ENCODE measurements around the gene CERCAM. TPM values are rescaled to one million over a fixed set of nuclear protein-coding genes. Genes with fewer than 3 reads are reported as not detected.

CERCAM gene
- 1 to 10 TPM in 1 of 5 experiments, under 1 TPM in 4; 0.19 to 2.2 (median 0.77) TPM for total RNA-seq
- under 1 TPM; 0.15 to 0.54 TPM for polyA plus RNA-seq
- 0.40 reads per million for total RNA-seq

GRCh38 chr9:128420651-128421481 is at the start of gene CERCAM:
Gene CERCAM, plus strand, starts transcription at chr9:128420857. Its CDS starts 21 bp downstream, at chr9:128420878.
- peaks cover 8 to 9% of the 10 kb centered on the region in 2 donors for H3K4me1 ChIP-seq (ENCODE audit: control insufficient read depth in 2 of 2, insufficient read depth in 2 of 2, low read length in 2 of 2)
- peaks cover 5 to 7% of the 10 kb centered on the region in 2 donors for H3K27me3 ChIP-seq (ENCODE audit: control insufficient read depth in 2 of 2, insufficient read depth in 2 of 2, low read length in 2 of 2)
- Mint-ChIP-seq H3K9me3 (peaks cover 0 to 3% (median 0%) of the 10 kb centered on the region in 11 donors), H3K27me3 (peaks cover 9 to 50% (median 18%) of the 10 kb centered on the region in 5 donors), H3K4me3 (peak within 1 kb of the TSS; percentile 70 to 88 (median 81)), H3K36me3 (no peaks in the 10 kb centered on the region), H3K4me1 (peaks cover 5 to 13% (median 11%) of the 10 kb centered on the region in 7 donors), H3K27ac (no peak within 1 kb of the TSS)
- ATAC-seq (peak; percentile 86), DNase-seq (peak in 7 of 9 donors; percentile 14 to 61 (median 20))
- ChIA-PET CTCF (interaction anchor here (1.2 to 4.3 kb wide), 3 partner anchors 59 to 226 kb away, joined by 4 to 23 read pairs (median 5); no protein-coding TSS in a partner anchor), POLR2A (interaction anchor here (0.8 to 1.0 kb wide), 2 partner anchors 35 to 132 kb away, joined by 3 read pairs; partner anchors contain the start of gene ODF2)
- no peak within 1 kb of the TSS for H3K27ac ChIP-seq (ENCODE audit: low read depth, low read length)
- intact Hi-C loops (cut with micrococcal nuclease): loop anchor here (1.0 to 2.0 kb wide), 4 partner anchors 35 to 59 kb away; partner anchors contain the start of genes URM1 (in 2 of the 2) and ODF2 (in 1 of the 2)
- peak within 1 kb of the TSS; percentile 58 for H3K4me3 ChIP-seq (ENCODE audit: low read length)
- H3K36me3 ChIP-seq (ENCODE audit: control insufficient read depth in 2 of 3, insufficient read depth in 3 of 3, low read length in 3 of 3): no peaks in the 10 kb centered on the region
- H3K9me3 ChIP-seq (ENCODE audit: control insufficient read depth in 2 of 3, low read length in 3 of 3): no peaks in the 10 kb centered on the region

- peaks cover 0 to 2% (median 0%) of the 10 kb centered on the region in 11 donors for H3K9me3 Mint-ChIP-seq
- Histone ChIP-seq H3K27me3 (ENCODE audit: control insufficient read depth in 2 of 2, insufficient read depth in 2 of 2, low read length in 2 of 2) (no peaks in the 10 kb centered on the region), H3K4me3 (ENCODE audit: low read length) (peak overlapping the region; percentile 92), H3K27ac (ENCODE audit: low read depth, low read length) (peak overlapping the region; percentile 94), H3K9me3 (ENCODE audit: control insufficient read depth in 2 of 3, low read length in 3 of 3) (no peaks in the 10 kb centered on the region), H3K36me3 (ENCODE audit: control insufficient read depth in 2 of 3, insufficient read depth in 3 of 3, low read length in 3 of 3) (peaks cover 0 to 28% (median 0%) of the 10 kb centered on the region in 3 experiments), H3K4me1 (ENCODE audit: control insufficient read depth in 2 of 2, insufficient read depth in 2 of 2, low read length in 2 of 2) (peaks cover 17% of the 10 kb centered on the region in 2 donors)
- ChIA-PET CTCF (interaction anchor here (0.6 to 2.9 kb wide), 4 partner anchors 9 to 161 kb away, joined by 3 to 19 read pairs (median 5); no protein-coding TSS in a partner anchor), POLR2A (interaction anchor here (0.6 to 2.7 kb wide), 9 partner anchors 10 to 657 kb away, joined by 3 to 28 read pairs (median 4); partner anchors contain the start of genes GOLGA2, SH3GLB2, SWI5 and ZER1)
- ATAC-seq: no peak
- peak overlapping the region; percentile 94 to 99 (median 98) for H3K27ac Mint-ChIP-seq
- peak overlapping the region; percentile 86 to 99 (median 96) for H3K4me3 Mint-ChIP-seq
- peaks cover 0 to 11% (median 9%) of the 10 kb centered on the region in 5 donors for H3K36me3 Mint-ChIP-seq
- H3K4me1 Mint-ChIP-seq: peaks cover 18 to 41% (median 36%) of the 10 kb centered on the region in 7 donors
- no peak for DNase-seq
- intact Hi-C loops (cut with micrococcal nuclease): loop anchor here (1.0 to 5.0 kb wide), 19 partner anchors 9 to 1431 kb away; partner anchors contain the start of genes CERCAM (in 2 of the 2), COQ4 (in 2 of the 2), GOLGA2 (in 2 of the 2) and ODF2 (in 2 of the 2)
- H3K27me3 Mint-ChIP-seq: no peaks in the 10 kb centered on the region
Measured at GRCh38 chr9:128371630-128372117, 49.0 kb upstream of the CERCAM start.

GRCh38 chr9:128372188-128372641 is 48.4 kb upstream of the CERCAM start:
- no peaks in the 10 kb centered on the region for H3K27me3 ChIP-seq (ENCODE audit: control insufficient read depth in 2 of 2, insufficient read depth in 2 of 2, low read length in 2 of 2)
- peaks cover 18 to 41% (median 36%) of the 10 kb centered on the region in 7 donors for H3K4me1 Mint-ChIP-seq
- H3K27me3 Mint-ChIP-seq: no peaks in the 10 kb centered on the region
- no peak for DNase-seq
- H3K36me3 Mint-ChIP-seq: peaks cover 0 to 11% (median 9%) of the 10 kb centered on the region in 5 donors
- peaks cover 0 to 28% (median 0%) of the 10 kb centered on the region in 3 experiments for H3K36me3 ChIP-seq (ENCODE audit: control insufficient read depth in 2 of 3, insufficient read depth in 3 of 3, low read length in 3 of 3)
- peaks cover 17% of the 10 kb centered on the region in 2 donors for H3K4me1 ChIP-seq (ENCODE audit: control insufficient read depth in 2 of 2, insufficient read depth in 2 of 2, low read length in 2 of 2)
- peak overlapping the region; percentile 86 to 99 (median 96) for H3K4me3 Mint-ChIP-seq
- ChIA-PET POLR2A (interaction anchor here (1.4 to 2.7 kb wide), 4 partner anchors 11 to 399 kb away, joined by 3 to 28 read pairs (median 5); partner anchors contain the start of genes GOLGA2, SWI5 and ZER1), CTCF (interaction anchor here (1.5 to 2.9 kb wide), 2 partner anchors 10 to 31 kb away, joined by 6 to 19 read pairs; no protein-coding TSS in a partner anchor)
- H3K27ac Mint-ChIP-seq: peak overlapping the region; percentile 94 to 99 (median 98)
- no peaks in the 10 kb centered on the region for H3K9me3 ChIP-seq (ENCODE audit: control insufficient read depth in 2 of 3, low read length in 3 of 3)
- intact Hi-C loops (cut with micrococcal nuclease): loop anchor here in 1 of 2 donors (5.0 kb wide), 1 partner anchor 130 kb away; the partner anchor contains the start of gene GLE1
- peaks cover 0 to 2% (median 0%) of the 10 kb centered on the region in 11 donors for H3K9me3 Mint-ChIP-seq
- peak overlapping the region; percentile 92 for H3K4me3 ChIP-seq (ENCODE audit: low read length)
- no peak for ATAC-seq
- H3K27ac ChIP-seq (ENCODE audit: low read depth, low read length): peak overlapping the region; percentile 94

- peaks cover 0 to 2% (median 0%) of the 10 kb centered on the region in 11 donors for H3K9me3 Mint-ChIP-seq
- H3K27ac Mint-ChIP-seq: peak overlapping the region in 7 of 9 donors; percentile 80 to 98 (median 96)
- Histone ChIP-seq H3K9me3 (ENCODE audit: control insufficient read depth in 2 of 3, low read length in 3 of 3) (no peaks in the 10 kb centered on the region), H3K36me3 (ENCODE audit: control insufficient read depth in 2 of 3, insufficient read depth in 3 of 3, low read length in 3 of 3) (peaks cover 0 to 30% (median 0%) of the 10 kb centered on the region in 3 experiments), H3K27ac (ENCODE audit: low read depth, low read length) (no peak overlapping the region), H3K4me1 (ENCODE audit: control insufficient read depth in 2 of 2, insufficient read depth in 2 of 2, low read length in 2 of 2) (peaks cover 17% of the 10 kb centered on the region in 2 donors), H3K27me3 (ENCODE audit: control insufficient read depth in 2 of 2, insufficient read depth in 2 of 2, low read length in 2 of 2) (no peaks in the 10 kb centered on the region), H3K4me3 (ENCODE audit: low read length) (no peak overlapping the region)
- H3K27me3 Mint-ChIP-seq: no peaks in the 10 kb centered on the region
- intact Hi-C loops (cut with micrococcal nuclease): loop anchor here in 1 of 2 donors (5.0 kb wide), 1 partner anchor 130 kb away; the partner anchor contains the start of gene GLE1
- peak overlapping the region; percentile 86 to 99 (median 96) for H3K4me3 Mint-ChIP-seq
- CTCF ChIA-PET: interaction anchor here (0.6 to 2.9 kb wide), 3 partner anchors 9 to 68 kb away, joined by 3 to 19 read pairs (median 5); no protein-coding TSS in a partner anchor
- no peak for DNase-seq
- peaks cover 18 to 41% (median 36%) of the 10 kb centered on the region in 7 donors for H3K4me1 Mint-ChIP-seq
- H3K36me3 Mint-ChIP-seq: peaks cover 0 to 13% (median 9%) of the 10 kb centered on the region in 5 donors
- POLR2A ChIA-PET: interaction anchor here (0.6 to 2.7 kb wide), 2 partner anchors 11 to 22 kb away, joined by 3 to 28 read pairs; no protein-coding TSS in a partner anchor
- no peak for ATAC-seq
Measured at GRCh38 chr9:128372784-128373183, 47.9 kb upstream of the CERCAM start.

GRCh38 chr9:128374221-128374675 is 46.4 kb upstream of the CERCAM start:
- ChIA-PET POLR2A (interaction anchor here (0.6 kb wide), 1 partner anchor 183 kb away, joined by 3 read pairs; no protein-coding TSS in a partner anchor), CTCF (no interaction called here)
- peaks cover 18 to 41% (median 36%) of the 10 kb centered on the region in 7 donors for H3K4me1 Mint-ChIP-seq
- H3K36me3 Mint-ChIP-seq: peaks cover 0 to 23% (median 11%) of the 10 kb centered on the region in 5 donors
- ATAC-seq (no peak), DNase-seq (no peak)
- H3K27ac Mint-ChIP-seq: no peak overlapping the region
- Histone ChIP-seq H3K4me3 (ENCODE audit: low read length) (no peak overlapping the region), H3K36me3 (ENCODE audit: control insufficient read depth in 2 of 3, insufficient read depth in 3 of 3, low read length in 3 of 3) (peaks cover 0 to 43% (median 0%) of the 10 kb centered on the region in 3 experiments), H3K4me1 (ENCODE audit: control insufficient read depth in 2 of 2, insufficient read depth in 2 of 2, low read length in 2 of 2) (peaks cover 17% of the 10 kb centered on the region in 2 donors), H3K9me3 (ENCODE audit: control insufficient read depth in 2 of 3, low read length in 3 of 3) (no peaks in the 10 kb centered on the region), H3K27ac (ENCODE audit: low read depth, low read length) (no peak overlapping the region), H3K27me3 (ENCODE audit: control insufficient read depth in 2 of 2, insufficient read depth in 2 of 2, low read length in 2 of 2) (no peaks in the 10 kb centered on the region)
- peaks cover 0 to 2% (median 0%) of the 10 kb centered on the region in 11 donors for H3K9me3 Mint-ChIP-seq
- no peaks in the 10 kb centered on the region for H3K27me3 Mint-ChIP-seq
- H3K4me3 Mint-ChIP-seq: no peak overlapping the region
- intact Hi-C loops (cut with micrococcal nuclease): loop anchor here in 1 of 2 donors (5.0 kb wide), 1 partner anchor 128 kb away; the partner anchor contains the start of gene GLE1

Data from naive thymus-derived CD4-positive, alpha-beta T cell (primary cell).